PFSK-1 (cell line): Measurements from ENCODE around the gene MATN3.

Source experiments
- POLR2AphosphoS5 ChIP-seq: IDR thresholded peaks from 2 replicates; pipeline ENCODE4 v1.6.1; 2012; ENCODE audit warnings: low read depth, mild to moderate bottlenecking, control low read depth, low read length, moderate library complexity
- TF ChIP-seq, protein P1 (sequence below), 2 experiments: IDR thresholded peaks; 2 replicates each; pipeline versions ENCODE4 v1.6.1 to v1.8.0; 2011 to 2012; ENCODE audit warnings: low read depth in 2 of 2, low read length in 2 of 2, control low read depth in 1 of 2, inconsistent platforms in 1 of 2, mild to moderate bottlenecking in 1 of 2, moderate library complexity in 1 of 2; ENCODE audit not compliant: insufficient read depth in 1 of 2

DNA sequence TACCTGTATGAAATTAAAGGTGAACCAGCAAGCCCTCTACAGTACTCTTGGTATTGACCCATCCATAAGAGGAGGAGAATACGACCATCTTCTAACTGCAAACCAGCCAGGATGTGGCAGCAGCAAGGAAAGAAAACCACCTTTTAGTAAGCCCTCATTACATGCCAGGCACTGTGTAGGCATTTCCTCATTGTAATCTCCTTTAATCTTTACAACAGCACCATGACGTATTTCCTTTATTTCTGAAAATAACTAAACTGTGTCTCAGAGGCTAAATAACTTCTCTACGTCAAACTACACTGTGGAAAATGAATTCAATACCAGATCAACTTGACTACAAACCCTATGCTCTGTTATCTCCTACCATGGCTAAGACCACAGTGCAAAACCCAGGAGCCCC, 40.8 kb downstream of the MATN3 start:
- TF ChIP-seq POLR2AphosphoS5 = no peak
- TF ChIP-seq, protein P1, sequence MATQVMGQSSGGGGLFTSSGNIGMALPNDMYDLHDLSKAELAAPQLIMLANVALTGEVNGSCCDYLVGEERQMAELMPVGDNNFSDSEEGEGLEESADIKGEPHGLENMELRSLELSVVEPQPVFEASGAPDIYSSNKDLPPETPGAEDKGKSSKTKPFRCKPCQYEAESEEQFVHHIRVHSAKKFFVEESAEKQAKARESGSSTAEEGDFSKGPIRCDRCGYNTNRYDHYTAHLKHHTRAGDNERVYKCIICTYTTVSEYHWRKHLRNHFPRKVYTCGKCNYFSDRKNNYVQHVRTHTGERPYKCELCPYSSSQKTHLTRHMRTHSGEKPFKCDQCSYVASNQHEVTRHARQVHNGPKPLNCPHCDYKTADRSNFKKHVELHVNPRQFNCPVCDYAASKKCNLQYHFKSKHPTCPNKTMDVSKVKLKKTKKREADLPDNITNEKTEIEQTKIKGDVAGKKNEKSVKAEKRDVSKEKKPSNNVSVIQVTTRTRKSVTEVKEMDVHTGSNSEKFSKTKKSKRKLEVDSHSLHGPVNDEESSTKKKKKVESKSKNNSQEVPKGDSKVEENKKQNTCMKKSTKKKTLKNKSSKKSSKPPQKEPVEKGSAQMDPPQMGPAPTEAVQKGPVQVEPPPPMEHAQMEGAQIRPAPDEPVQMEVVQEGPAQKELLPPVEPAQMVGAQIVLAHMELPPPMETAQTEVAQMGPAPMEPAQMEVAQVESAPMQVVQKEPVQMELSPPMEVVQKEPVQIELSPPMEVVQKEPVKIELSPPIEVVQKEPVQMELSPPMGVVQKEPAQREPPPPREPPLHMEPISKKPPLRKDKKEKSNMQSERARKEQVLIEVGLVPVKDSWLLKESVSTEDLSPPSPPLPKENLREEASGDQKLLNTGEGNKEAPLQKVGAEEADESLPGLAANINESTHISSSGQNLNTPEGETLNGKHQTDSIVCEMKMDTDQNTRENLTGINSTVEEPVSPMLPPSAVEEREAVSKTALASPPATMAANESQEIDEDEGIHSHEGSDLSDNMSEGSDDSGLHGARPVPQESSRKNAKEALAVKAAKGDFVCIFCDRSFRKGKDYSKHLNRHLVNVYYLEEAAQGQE (IDR thresholded peaks at IDR 0.05; ENCODE audit: insufficient read depth in 1 of 2, low read depth in 2 of 2, low read length in 2 of 2) = no peak
